ENCODE data around the gene DTNA. TPM values are rescaled to one million over a fixed set of nuclear protein-coding genes. Genes with fewer than 3 reads are reported as not detected.

The DTNA gene
- total RNA-seq, 2 donors from 2014 or later, result 10.7 to 76.2 TPM

DNA sequence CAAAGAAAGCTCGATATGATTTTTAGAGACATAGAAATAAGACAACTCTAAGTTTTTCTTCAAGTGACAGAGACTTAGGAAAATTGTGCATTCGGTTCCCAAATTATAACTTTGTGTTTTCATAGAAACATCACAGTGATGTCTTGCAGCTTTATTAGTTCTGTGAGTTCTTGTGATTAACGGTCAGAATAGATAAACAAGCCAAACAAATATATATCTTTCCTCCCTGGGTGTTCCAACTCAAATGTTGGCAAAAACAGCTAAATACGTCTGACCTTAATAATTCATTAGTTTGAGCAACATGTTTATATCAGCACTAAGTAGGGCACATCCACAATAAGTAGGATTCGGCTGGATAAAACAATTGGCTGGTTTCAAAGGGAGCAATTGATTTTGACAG lies 47.6 kb downstream of the DTNA start:
- no peak for TF ChIP-seq POLR2AphosphoS5 (IDR thresholded peaks at IDR 0.05)
- TF ChIP-seq, protein P1, sequence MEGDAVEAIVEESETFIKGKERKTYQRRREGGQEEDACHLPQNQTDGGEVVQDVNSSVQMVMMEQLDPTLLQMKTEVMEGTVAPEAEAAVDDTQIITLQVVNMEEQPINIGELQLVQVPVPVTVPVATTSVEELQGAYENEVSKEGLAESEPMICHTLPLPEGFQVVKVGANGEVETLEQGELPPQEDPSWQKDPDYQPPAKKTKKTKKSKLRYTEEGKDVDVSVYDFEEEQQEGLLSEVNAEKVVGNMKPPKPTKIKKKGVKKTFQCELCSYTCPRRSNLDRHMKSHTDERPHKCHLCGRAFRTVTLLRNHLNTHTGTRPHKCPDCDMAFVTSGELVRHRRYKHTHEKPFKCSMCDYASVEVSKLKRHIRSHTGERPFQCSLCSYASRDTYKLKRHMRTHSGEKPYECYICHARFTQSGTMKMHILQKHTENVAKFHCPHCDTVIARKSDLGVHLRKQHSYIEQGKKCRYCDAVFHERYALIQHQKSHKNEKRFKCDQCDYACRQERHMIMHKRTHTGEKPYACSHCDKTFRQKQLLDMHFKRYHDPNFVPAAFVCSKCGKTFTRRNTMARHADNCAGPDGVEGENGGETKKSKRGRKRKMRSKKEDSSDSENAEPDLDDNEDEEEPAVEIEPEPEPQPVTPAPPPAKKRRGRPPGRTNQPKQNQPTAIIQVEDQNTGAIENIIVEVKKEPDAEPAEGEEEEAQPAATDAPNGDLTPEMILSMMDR (IDR thresholded peaks at IDR 0.05), result no peak
- no peak for TF ChIP-seq POLR2A (IDR thresholded peaks at IDR 0.05)
- DNase-seq (ENCODE audit: low spot score), result no peak
- Histone ChIP-seq H3K36me3 (no peaks in the 10 kb centered on the region), H3K4me3 (no peak overlapping the region), H3K27ac (no peak overlapping the region), H3K4me1 (replicated peaks) (no peaks in the 10 kb centered on the region), H3K9me3 (no peaks in the 10 kb centered on the region), H3K27me3 (replicated peaks; ENCODE audit: insufficient read depth) (no peaks in the 10 kb centered on the region)
- intact Hi-C loops (cut with DNase I), result no loop called here
- 54% methylated on average over 5 of the region's 5 CpGs for WGBS

DNA sequence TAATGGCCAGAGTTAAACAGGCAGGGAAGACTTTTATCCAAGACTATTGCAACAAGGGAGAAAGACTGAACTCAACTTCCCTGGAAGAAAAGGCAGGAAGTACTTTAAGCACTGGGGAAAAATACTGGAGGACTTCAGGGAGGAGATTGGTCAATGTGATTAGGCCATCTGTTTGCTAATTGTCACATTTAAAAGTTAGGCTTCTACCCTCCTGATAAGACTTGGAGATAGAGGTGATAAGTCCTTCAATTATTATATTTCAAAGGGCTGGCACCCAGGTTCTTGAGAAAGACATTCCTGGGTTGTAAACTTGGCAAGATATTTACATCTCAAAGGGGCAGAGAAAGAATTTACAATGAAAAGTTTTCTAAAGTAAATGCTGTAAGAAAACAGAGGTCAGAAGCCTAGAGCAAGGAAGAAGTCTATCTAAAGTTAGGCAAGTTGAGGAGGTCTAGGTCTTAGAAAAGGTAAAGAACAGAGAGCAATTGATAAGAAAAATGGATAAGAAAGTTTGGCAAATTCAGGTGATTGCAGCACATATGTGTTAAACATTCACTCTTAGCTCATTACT lies 48.4 kb downstream of the DTNA start:
- Histone ChIP-seq H3K27ac (no peak overlapping the region), H3K4me1 (replicated peaks) (no peaks in the 10 kb centered on the region), H3K9me3 (no peaks in the 10 kb centered on the region), H3K4me3 (no peak overlapping the region), H3K27me3 (replicated peaks; ENCODE audit: insufficient read depth) (no peaks in the 10 kb centered on the region), H3K36me3 (no peaks in the 10 kb centered on the region)
- DNase-seq (ENCODE audit: low spot score), result no peak
- TF ChIP-seq POLR2AphosphoS5 (IDR thresholded peaks at IDR 0.05), result no peak
- TF ChIP-seq, protein P1 (IDR thresholded peaks at IDR 0.05), result no peak
- TF ChIP-seq POLR2A (IDR thresholded peaks at IDR 0.05), result no peak
- intact Hi-C loops (cut with DNase I), result no loop called here

DNA sequence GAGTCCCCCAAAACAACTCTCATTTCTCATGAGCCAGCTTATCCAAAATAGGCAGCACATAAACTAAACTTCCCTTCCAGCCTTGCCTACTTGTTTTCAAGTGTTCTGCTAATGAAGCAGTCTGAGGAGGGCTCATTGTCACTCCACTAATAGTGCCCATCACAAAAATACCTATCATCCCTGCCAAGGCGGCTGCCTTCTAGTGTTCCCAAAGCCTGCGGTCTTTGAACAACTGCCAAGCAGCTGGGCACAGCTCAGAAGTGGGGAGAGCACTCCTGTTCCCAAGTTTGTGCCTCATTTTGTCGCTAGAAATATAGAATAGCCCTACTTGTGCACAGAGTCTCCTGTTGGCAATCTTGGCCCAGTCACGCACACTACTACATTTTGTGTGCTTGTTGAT lies 50.3 kb downstream of the DTNA start:
- TF ChIP-seq POLR2A (IDR thresholded peaks at IDR 0.05), result no peak
- TF ChIP-seq, protein P1 (IDR thresholded peaks at IDR 0.05), result no peak
- TF ChIP-seq POLR2AphosphoS5 (IDR thresholded peaks at IDR 0.05), result no peak
- Histone ChIP-seq H3K4me1 (replicated peaks) (no peaks in the 10 kb centered on the region), H3K9me3 (no peaks in the 10 kb centered on the region), H3K27me3 (replicated peaks; ENCODE audit: insufficient read depth) (no peaks in the 10 kb centered on the region), H3K4me3 (no peak overlapping the region), H3K36me3 (no peaks in the 10 kb centered on the region), H3K27ac (no peak overlapping the region)
- DNase-seq (ENCODE audit: low spot score), result no peak
- intact Hi-C loops (cut with DNase I), result no loop called here
- 46% methylated on average over 4 of the region's 4 CpGs for WGBS

- Histone ChIP-seq H3K36me3 (no peaks in the 10 kb centered on the region), H3K4me3 (no peak overlapping the region), H3K4me1 (replicated peaks) (no peaks in the 10 kb centered on the region), H3K27ac (no peak overlapping the region), H3K9me3 (no peaks in the 10 kb centered on the region), H3K27me3 (replicated peaks; ENCODE audit: insufficient read depth) (no peaks in the 10 kb centered on the region)
- 50% methylated on average over 4 of the region's 4 CpGs for WGBS
- TF ChIP-seq, protein P1 (IDR thresholded peaks at IDR 0.05), result no peak
- TF ChIP-seq POLR2A (IDR thresholded peaks at IDR 0.05), result no peak
- no peak for TF ChIP-seq POLR2AphosphoS5 (IDR thresholded peaks at IDR 0.05)
- intact Hi-C loops (cut with DNase I), result no loop called here
- DNase-seq (ENCODE audit: low spot score), result no peak
Observed at GRCh38 chr18:34764451-34764850, 54.4 kb downstream of the DTNA start.

GRCh38 chr18:34767601-34768027 lies 57.5 kb downstream of the DTNA start:
- WGBS, result 69% methylated on average over 1 of the region's 1 CpG
- H3K4me1 ChIP-seq (replicated peaks), result no peaks in the 10 kb centered on the region

More at GRCh38 chr18:34767601-34768027, 57.5 kb downstream of the DTNA start:
- H3K4me3 ChIP-seq, result no peak overlapping the region
- H3K27me3 ChIP-seq (replicated peaks; ENCODE audit: insufficient read depth), result no peaks in the 10 kb centered on the region
- no peak for DNase-seq (ENCODE audit: low spot score)
- TF ChIP-seq POLR2A (IDR thresholded peaks at IDR 0.05) (no peak), POLR2AphosphoS5 (IDR thresholded peaks at IDR 0.05) (no peak)
- TF ChIP-seq, protein P1 (IDR thresholded peaks at IDR 0.05), result no peak
- intact Hi-C loops (cut with DNase I), result no loop called here
- no peak overlapping the region for H3K27ac ChIP-seq
- no peaks in the 10 kb centered on the region for H3K9me3 ChIP-seq
- H3K36me3 ChIP-seq, result no peaks in the 10 kb centered on the region

All from prostate gland (tissue), 2 donors.